ENCODE data around the gene ASTN1.

The ASTN1 gene

DNA sequence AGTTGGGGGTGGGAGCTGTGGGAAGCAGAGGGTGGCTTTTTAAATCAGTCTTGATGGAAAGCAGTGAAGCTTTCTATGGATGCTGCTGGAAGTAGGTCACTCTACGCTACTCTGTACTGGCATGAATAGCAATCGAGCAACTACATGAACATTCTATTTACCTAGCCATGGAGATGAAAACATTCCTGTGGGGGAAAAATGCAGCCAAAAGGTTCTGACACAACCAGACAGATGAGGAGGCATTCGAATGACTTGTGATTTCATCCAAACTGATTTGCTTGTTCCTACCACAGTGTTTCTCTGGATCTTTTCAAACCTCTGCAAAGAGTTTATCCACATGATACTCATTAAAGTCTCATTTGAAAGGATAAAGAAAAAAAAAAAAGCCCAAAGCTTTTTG is 95.0 kb downstream of the ASTN1 start:
- DNase-seq (ENCODE audit: low read depth), result no peak
- no peak overlapping the region for H3K4me3 ChIP-seq (ENCODE audit: low read length)
- TF ChIP-seq, protein P1, sequence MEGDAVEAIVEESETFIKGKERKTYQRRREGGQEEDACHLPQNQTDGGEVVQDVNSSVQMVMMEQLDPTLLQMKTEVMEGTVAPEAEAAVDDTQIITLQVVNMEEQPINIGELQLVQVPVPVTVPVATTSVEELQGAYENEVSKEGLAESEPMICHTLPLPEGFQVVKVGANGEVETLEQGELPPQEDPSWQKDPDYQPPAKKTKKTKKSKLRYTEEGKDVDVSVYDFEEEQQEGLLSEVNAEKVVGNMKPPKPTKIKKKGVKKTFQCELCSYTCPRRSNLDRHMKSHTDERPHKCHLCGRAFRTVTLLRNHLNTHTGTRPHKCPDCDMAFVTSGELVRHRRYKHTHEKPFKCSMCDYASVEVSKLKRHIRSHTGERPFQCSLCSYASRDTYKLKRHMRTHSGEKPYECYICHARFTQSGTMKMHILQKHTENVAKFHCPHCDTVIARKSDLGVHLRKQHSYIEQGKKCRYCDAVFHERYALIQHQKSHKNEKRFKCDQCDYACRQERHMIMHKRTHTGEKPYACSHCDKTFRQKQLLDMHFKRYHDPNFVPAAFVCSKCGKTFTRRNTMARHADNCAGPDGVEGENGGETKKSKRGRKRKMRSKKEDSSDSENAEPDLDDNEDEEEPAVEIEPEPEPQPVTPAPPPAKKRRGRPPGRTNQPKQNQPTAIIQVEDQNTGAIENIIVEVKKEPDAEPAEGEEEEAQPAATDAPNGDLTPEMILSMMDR (conservative IDR thresholded peaks at IDR 0.05; ENCODE audit: low read depth, low read length), result no peak

DNA sequence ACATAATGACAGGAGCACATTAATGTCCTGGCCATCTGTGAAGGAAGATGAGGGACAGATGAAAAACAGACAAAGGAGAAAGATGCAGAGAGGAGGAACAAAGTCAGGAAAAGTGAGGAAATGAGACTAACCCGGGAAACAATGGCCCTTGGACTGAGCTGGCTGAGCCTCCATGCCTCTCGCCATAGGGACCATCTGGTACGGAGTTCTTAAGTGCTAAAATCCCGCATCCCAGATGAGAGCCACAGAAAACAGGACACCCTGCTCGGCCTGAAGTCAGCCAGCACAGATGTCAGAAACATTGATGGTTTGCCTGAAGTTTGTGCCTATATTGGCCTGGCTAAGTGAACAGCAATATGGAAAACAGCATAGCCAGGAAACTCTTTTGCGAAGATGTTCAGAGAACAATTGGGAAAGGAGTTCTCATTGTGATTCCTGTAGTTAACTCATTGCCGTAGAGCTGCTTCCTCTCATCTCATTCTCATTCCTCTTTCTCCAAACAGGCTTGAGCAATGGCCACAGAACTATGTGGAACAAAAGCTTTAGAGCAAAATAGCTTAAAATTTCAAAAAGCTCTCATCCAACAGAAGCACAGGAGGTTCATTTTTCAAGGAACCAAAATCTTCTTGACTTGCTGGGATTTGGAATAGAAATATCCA is 96.6 kb downstream of the ASTN1 start:
- TF ChIP-seq, protein P1 (conservative IDR thresholded peaks at IDR 0.05; ENCODE audit: low read depth, low read length), result no peak
- no peak for DNase-seq (ENCODE audit: low read depth)
- no peak overlapping the region for H3K4me3 ChIP-seq (ENCODE audit: low read length)

- DNase-seq (ENCODE audit: low read depth), result no peak
- TF ChIP-seq, protein P1 (conservative IDR thresholded peaks at IDR 0.05; ENCODE audit: low read depth, low read length), result no peak
- H3K4me3 ChIP-seq (ENCODE audit: low read length), result no peak overlapping the region
Observed at GRCh38 chr1:177065430-177065829, 99.1 kb downstream of the ASTN1 start.

DNA sequence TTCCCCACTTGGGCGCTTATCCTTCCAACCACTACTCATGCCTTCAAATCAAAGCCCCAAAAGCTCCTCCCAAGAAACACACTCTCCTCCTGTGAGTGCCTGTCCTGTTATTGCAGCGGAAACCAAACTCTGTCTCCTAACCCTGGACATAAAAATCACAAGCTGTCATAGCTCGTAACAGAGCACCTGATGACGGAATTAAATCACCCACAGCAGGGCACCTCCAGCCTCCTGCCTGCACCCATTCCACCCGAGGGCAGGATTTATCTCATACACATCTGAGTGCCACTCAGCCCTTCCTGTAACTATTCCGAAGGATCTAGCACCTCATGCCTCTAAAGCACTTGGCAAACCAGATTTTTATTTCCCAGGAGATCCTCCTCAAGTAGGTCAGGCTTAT is 100.9 kb downstream of the ASTN1 start:
- no peak overlapping the region for H3K4me3 ChIP-seq (ENCODE audit: low read length)
- no peak for DNase-seq (ENCODE audit: low read depth)
- TF ChIP-seq, protein P1 (conservative IDR thresholded peaks at IDR 0.05; ENCODE audit: low read depth, low read length), result no peak

GRCh38 chr1:177054542-177054941 is 110.0 kb downstream of the ASTN1 start:
- no peak overlapping the region for H3K4me3 ChIP-seq (ENCODE audit: low read length)
- no peak for DNase-seq (ENCODE audit: low read depth)
- TF ChIP-seq, protein P1 (conservative IDR thresholded peaks at IDR 0.05; ENCODE audit: low read depth, low read length), result no peak

DNA sequence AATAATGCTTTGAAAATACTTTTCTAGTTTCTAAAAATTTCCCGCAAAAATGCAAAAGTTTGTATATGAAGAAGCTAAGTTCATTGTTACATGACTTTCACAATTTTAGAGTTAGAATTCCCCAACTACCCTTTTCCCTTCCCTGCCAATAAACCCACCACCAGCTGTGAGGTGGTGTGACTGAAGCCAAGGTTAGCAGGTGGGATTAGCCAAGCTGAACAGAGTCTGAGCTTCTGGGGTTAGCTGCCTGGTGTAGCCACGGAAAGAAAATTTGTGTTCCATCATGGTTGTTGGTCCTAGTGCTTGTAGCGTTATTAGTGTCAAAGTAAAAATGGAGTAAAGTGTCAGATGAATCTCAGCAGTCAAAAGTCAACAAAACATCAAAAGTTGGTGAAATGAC is 110.9 kb downstream of the ASTN1 start:
- no peak overlapping the region for H3K4me3 ChIP-seq (ENCODE audit: low read length)
- TF ChIP-seq, protein P1 (conservative IDR thresholded peaks at IDR 0.05; ENCODE audit: low read depth, low read length), result no peak
- no peak for DNase-seq (ENCODE audit: low read depth)

DNA sequence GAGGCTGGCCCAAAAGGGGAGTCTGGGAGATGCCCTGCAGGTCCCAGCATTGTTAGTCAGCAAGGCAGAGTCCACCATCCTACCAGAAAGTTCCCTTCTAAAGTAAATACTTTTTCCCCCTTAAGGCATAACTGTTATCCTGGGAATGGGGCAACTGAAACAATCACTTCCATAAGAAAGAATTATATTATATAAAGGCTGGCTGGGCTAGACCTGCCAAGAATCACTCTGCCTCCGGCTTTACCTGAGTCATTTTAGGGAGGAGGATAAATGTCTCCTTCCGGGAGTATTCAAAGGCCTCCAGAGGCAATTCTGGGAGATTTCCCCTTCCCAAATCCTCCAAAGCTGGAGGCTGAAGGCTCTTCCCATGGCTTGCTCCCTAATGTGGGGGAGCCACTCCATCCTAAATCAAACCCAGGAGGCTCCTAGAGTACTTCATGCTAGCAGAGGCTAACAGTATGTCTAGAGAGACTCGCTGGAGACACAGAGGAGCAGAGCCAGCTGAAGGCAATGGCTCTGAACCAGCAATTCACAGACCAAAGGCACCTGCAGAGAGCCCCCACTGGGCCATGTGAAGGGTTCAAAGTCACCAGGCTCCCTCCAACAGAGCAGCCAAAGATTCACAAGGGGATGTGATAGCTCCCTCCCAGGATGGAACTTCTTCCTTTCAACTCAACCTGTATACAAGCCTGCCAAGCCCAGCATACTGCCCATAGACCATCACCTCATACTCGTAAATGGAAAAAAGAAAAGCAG is 116.0 kb downstream of the ASTN1 start:
- DNase-seq (ENCODE audit: low read depth), result no peak
- H3K4me3 ChIP-seq (ENCODE audit: low read length), result no peak overlapping the region
- TF ChIP-seq, protein P1 (conservative IDR thresholded peaks at IDR 0.05; ENCODE audit: low read depth, low read length), result no peak
